Activated CD8-positive, alpha-beta memory T cell treated with anti-CD3 and anti-CD28 coated beads, Interleukin-2, amount 50 U/mL, for 48 hours (primary cell): ENCODE results near the gene GLDN.
"Not testable (repeated sequence)": the region's sequence is repeated elsewhere in the genome, so short reads cannot be mapped to it uniquely, and the experiment has no call there.

ENCODE experiments used
- DNase-seq: peaks from one replicate; pipeline ENCODE4 v3.0.0-alpha.2; 2020

The GLDN gene

DNA sequence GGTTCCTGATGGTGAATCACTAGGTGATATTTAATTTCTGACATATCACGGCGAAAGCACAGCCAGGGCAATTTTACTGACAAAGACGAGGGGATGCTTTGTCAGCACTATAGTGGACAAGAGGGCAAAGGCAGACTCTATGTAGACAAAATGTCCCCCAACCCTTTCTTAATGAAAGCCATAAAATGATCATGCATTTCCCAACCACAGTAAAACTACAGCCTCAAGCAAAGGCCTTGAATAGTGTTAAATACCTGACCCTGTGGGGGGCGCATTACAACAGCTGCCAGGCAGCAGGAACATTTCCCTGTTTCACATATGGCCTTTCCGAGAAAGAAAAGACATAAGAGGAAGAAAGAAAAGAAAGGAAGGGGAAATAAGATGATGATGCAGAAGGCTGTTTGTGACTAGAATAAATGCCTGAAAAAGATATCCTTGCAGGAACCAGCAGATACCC is 49.5 kb downstream of the GLDN start:
- no peak for DNase-seq

DNA sequence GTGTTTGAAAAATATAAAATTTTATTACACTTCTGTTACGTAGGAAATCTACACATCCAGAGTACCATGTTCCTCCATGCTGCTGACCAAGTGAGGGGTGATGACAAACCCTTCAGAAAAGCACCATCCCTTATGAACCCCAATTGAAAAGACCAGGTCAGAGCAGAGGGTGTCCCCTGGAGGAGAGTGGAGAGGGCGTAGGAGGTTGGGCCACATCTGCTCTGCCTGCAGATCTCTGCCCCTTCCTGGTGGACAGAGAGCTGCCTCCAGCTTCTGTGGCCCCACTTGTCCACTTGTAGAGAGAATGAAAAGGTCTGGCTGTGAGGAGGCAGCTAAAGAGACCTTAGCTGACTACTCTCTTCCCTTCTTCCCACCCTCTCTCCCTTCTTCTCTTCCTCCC is 55.5 kb downstream of the GLDN start:
- DNase-seq, result no peak

DNA sequence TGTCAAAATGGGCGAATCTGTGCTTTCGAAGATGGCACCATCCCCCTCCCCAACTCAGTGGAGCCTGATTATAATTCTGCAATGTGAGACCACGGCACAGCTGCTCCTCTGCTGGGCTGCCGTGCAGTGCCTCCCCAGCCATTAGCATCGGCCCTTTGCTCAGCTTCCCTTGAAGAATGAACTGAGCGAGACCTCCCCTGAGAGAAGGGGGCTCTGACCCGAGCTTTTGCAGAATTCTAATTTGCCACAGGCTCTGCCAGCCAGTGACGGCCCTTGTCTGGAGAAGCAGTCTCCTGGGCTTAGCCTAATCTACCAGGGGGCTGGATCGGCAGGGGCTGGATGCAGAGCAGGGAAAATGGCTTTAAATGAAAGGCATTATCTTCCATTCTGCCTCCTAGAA is 57.2 kb downstream of the GLDN start:
- no peak for DNase-seq

DNA sequence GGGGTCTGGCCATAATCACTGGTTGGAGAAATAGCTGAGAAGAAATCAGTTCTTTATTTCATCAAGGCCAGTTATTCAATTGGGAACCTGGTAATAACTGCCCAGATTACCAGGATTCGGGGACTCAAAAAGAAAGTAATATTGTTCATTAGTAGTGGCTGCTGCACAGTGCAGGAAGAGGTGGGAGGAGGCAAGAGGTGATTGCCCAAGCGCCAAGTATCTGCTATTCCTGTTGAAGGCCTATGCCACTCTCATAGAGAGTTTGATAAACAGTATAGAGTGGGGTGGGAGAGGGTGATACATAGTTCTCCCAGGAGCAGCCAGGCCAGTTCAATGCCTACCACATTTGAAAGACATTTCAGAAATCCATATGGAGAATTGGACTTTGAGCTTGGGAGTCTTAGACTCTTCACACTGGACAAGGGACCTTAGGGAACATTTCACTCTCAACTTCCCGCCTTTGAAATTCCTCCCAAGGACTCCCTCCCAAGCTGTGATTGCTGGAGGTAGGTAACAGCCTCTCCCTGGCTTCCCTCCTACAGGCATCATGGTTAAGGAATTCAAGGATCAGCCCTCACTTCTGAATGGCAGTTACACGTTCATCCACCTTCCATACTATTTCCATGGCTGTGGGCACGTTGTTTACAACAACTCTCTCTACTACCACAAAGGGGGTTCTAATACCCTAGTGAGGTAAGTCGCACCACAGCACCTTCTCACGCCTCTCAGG is 59.8 kb downstream of the GLDN start:
- DNase-seq, result no peak

DNA sequence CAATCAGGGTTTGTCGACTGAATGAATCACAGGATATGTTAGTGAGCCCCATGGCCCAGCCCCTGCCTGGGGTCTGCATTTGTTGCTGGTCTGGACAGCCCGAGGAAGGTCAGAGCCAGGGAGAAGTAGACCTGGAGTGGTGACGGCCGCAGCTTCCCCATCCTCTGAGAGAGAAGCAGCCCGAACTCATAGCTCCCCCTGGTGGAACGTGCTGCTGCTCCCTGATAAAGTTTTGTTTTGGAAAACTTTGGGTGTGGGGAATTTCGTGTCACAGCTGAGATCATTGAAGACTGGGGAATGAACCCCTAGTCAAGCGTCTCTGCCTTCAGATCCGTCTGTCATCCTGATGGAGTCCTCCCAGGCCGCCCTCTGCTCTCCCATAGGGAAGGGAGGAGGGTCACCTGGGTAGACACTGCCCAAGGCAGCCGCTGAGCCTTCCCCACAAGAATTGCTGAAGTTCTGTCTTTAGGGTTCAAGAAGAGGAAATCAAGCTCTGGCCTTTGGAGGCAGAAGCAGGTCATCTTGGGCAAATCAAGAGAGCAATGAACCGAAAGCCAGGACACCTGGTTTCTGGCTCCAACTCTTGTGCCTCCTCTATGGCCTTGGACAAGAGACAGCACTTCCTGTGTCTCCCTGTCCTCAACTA is 60.5 kb downstream of the GLDN start:
- DNase-seq, result no peak

DNA sequence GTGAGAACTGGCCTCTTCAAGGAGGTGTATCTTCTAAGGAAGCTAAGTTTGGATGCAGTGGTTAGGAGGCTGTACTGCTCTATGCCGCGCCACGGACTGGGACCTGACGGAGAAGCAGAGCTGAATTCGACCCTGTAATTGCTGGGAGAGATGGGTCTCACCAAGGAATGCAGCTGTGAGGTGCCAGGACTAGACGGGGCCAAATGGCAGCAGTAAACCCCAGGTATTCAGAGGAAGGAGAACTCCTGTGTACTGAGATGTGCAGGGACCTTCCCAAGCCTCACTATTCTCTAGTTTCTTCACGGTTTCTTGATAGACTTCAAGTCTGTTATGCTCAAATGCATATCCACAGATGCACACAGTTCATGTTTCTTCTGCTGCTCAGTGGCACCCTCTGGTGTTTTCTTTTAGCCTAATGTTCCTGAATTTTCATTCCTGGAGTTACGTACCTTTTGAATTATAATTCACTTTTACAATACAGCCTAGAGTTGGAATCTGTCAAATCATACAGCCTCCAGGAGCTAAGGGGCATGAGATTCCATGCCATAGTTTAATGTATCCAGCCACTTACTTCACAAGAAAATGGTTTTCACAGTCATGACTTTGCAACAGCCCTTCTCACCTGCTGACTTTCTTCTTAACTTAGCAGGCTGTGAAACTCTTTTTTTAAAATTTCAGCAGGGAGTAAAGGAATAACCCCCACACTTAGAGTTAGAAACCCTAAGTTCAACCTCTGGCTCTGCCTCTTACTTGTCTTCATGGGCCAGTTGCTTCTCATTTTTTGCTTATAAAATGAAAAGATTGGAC is 61.8 kb downstream of the GLDN start:
- DNase-seq, result no peak

DNA sequence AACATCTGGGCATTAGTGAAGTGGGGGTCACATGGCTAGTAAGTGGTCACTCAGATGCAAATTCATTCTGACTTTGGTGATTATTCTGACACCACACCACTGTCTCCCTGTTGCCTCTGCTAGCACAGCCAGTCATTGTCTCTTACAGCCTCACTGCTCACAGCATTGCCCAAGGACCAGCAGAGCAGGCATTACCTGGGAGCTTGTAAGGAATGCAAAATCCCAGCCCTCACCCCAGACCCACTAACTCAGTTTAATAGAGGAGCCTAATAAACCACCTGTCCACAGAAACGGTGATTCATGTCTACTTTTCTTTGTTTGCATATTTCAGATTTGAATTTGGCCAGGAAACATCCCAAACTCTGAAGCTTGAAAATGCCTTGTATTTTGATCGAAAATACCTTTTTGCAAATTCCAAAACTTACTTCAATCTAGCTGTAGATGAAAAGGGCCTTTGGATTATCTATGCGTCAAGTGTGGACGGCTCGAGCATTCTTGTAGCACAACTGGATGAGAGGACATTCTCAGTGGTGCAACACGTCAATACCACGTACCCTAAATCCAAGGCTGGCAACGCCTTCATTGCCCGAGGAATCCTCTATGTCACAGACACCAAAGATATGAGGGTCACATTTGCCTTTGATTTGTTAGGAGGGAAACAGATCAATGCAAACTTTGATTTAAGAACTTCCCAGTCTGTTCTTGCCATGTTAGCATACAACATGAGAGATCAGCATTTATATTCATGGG is 62.7 kb downstream of the GLDN start:
- DNase-seq, result no peak

DNA sequence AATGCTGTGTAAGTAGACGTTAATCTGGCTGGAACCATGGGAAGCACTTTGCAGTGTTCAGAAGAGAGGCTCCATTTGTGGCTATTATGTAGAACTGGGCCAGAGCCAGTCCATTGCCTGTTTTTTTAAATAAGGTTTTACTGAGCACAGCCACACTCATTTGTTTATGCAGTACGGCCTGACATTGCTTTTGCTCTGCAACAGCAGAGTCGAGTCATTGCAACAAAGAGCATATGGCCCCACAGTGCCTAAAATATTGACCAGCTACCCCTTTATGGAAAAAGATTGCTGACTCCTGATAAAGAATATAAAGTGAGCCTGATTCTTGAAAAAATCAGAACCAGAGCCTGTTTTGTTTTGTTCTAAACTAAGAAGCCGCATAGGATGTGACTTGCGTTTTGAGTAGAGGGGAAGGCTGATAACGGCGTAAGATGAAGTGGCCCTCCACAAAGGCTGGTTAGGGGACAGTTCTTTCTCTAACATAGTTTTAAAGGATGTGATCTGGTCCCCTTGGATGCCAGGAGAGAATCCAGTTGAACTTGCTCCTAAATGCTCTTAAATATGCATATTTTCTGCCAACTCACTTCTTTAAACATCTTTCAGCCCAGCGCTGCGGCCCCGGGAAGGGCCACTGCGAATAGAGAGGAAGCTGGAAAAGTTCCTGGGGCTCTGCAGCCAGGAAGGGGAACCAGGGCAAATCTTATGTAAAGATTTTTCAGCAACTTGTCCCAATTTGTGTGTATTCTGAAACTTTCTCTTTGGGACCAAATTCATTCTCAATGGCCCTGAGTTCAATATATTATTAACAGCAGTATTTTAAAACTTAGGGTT is 64.5 kb downstream of the GLDN start:
- no peak for DNase-seq

DNA sequence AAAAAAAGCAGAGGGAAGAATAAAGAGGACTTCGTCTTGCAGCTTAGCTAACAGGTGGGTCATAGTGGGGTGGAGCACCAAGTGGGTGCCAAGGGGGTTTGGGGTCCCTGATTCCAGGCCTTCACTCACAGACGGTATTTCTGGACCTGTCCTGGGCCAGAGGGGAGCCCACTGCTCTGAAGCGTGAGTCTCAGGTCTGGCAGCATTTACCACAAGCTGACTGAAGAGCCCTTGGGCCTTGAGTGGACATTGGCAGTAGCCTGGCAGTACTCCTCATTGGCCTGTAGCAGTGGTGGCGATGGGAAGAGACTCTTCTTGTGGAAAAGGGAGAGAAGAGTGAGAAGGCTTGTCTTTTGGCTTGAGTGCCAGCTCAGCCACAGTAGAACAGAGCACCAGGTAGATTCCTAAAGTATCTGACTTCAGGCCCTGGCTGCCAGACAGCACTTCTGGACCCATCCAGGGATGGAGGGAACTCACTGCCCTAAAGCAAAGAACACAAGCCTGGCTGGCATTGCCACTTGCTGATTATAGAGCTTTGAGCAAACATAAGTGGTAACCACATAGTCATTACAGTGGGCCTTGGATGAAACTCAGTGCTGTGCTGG is 72.9 kb downstream of the GLDN start:
- no peak for DNase-seq

DNA sequence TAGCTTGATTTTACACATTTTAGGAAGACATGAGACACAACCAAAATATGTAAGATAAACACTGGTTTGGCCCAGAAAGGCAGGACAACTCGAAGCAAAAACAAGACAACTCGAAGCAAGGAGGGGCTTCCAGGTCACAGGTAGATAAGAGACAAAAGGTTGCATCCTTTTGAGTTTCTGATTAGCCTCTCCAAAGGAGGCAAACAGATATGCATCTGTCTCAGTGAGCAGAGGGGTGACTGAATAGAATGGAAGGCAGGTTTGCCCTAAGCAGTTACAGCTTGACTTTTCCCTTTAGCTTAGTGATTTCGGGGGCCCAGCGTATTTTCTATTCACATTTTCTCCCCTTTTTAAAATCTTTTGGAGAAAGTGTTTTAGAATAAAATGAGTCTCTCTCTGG is 74.7 kb downstream of the GLDN start:
- no peak for DNase-seq

DNA sequence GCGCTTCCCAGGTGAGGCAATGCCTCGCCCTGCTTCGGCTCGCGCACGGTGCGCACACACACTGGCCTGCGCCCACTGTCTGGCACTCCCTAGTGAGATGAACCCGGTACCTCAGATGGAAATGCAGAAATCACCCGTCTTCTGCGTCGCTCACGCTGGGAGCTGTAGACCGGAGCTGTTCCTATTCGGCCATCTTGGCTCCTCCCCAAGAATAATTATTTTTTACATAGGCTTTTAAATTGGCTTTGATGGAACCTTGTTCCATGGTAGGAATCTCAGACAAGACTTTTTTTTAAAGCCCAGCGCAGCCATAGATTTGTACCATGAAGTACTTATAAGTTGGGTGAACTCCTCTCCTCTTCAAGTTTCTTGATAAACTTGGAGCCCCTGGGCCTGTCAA is 81.6 kb downstream of the GLDN start:
- not testable (repeated sequence) for DNase-seq

DNA sequence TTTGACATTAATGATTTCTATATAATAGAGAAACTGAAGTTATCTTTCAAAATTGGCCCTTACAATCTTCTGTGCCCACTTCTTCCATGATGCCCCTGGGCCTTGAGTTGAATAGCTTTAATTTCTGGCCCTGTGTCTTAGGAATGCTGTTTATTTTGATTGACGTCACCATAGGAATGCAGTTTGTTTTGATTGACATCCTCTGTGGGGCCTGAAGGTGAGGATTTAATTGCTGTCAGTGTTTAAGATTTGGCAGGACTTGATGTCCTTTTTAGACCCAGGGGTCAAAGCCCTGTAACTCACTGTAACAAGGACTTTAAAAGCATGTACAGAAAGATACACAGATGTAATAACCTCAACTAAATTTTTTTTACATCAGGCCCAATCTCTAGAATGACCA is 83.3 kb downstream of the GLDN start:
- no peak for DNase-seq

DNA sequence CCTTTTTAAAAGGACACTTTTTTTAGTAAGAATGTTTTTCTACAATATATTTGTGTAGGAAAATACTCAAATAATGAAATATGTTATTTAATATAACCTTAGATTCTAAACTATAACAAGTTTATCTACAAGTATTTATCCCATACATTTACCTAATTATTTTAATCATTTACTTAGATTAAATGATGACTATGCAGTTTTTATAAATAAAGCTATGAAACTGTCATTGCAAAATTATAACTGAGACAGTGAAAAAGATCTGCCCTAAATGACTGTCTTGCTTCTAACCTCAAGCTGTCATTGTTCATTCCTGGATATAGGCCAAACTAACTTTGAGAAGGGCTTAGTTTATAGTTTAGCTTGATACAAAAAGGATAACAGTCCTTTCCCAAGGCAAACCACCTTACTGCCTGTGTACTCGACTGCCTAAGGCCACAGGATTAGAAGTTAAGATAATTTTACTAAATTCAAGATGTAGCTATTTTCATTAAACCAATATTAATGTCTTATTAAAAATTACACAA is 84.1 kb downstream of the GLDN start:
- DNase-seq, result no peak

DNA sequence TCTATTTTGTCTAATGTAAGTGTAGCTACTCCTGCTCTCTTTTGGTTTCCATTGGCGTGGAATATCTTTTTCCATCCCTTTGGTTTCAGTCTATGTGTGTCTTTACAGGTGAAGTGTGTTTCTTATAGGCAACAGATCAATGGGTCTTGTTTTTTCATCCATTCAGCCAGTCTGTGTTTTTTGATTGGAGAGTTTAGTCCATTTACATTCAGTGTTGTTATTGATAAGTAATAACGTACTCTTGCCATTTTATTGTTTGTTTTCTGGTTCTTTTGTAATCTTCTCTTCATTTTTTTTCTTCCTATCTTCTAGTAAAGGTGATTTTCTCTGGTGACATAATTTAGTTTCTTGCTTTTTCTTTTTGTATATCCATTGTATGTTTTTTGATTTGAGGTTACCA is 97.1 kb downstream of the GLDN start:
- no peak for DNase-seq

DNA sequence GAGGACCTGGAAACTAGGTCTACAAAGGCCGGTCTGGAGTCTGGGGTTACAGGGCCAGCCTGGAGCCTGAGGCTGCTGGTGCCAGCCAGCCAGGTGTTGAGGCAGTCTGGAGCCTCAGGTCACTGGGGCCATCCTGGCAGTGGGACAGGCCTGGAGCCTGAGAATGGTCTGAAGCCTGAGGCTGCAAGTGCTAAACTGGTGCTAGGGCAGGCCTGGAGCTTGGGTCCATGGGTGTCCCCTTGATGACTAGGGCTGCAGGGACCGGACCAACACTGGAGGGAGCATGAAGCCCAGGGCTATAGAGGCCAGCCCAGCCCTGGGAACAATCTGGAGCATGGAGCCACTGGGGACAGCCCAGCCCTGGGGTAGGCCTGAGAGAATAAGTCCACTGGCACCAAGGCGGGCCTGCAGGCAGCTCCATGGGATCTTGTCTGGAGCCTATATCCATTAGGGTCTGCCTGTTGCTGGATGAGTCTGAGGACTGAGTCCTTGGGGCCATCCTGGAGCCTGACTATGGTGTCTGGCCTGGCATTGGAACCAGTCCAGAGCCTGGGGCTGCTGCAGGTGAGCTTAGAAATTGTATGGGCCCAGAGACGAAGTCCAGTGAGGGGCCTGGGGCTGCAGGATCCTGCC is 101.9 kb downstream of the GLDN start:
- DNase-seq, result no peak

DNA sequence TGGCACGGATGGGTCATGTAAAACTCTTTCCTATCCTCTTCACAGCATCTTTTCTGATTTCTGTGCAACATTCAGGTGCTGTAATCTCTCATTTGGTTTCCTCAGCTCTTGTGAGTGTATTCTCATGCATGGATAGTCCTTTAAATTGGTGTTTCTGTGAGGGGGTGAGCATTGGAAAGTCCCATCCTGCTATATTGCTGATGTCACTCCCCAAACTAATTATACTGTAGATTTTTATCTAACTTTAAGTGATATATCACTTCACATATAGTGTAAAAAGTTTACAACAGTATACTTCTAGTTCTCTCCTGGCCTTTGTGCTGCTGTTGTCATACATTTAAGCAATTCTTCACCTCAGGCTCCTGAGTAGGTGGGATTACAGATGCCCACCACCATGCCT is 102.7 kb downstream of the GLDN start:
- no peak for DNase-seq

DNA sequence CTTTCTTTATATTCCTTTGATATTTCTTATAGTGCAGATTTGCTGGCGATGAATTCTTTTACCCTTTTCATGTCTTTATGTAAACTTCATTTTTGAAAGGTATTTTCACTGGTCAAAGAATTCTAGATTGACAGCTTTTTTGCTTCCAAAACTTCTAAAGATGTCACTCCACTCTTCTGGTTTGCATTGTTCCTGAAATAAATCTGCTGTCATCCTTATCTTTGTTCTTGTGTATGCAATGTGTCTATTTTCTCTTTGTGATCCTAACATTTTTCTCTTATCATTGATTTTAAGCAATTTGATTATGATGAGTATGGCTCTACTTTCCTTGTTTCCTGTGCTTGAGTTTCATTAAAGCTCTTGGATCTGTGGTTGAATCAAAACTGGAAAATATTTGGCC is 103.4 kb downstream of the GLDN start:
- DNase-seq, result no peak

DNA sequence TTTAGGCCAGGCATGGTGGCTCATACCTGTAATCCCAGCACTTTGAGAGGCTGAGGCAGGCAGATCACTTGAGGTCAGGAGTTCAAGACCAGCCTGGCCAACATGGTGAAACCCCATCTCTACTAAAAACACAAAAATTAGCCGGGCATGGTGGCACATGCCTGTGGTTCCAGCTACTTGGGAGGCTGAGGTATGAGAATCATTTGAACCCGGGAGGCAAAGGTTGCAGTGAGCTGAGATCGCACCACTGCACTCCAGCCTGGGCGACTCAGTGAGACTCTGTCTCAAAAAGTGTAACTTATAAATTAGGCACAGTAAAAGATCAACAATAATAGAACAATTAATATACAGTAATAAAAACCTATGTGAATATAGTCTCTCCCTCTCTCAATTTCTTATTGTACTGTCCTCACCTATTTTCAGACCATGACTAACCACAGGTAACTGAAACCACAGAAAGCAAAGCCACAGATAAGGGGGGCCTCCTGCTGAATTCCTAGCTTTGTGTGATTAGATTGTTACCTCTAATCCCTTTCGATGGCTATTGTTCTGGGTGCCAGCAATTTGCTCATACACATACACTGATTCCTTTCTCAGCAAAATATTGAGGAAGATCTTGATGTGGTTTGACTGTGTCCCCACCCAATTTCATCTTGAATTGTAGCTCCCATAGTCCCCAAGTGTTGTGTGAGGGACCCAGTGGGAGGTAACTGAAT is 104.7 kb downstream of the GLDN start:
- DNase-seq, result not testable (repeated sequence)

DNA sequence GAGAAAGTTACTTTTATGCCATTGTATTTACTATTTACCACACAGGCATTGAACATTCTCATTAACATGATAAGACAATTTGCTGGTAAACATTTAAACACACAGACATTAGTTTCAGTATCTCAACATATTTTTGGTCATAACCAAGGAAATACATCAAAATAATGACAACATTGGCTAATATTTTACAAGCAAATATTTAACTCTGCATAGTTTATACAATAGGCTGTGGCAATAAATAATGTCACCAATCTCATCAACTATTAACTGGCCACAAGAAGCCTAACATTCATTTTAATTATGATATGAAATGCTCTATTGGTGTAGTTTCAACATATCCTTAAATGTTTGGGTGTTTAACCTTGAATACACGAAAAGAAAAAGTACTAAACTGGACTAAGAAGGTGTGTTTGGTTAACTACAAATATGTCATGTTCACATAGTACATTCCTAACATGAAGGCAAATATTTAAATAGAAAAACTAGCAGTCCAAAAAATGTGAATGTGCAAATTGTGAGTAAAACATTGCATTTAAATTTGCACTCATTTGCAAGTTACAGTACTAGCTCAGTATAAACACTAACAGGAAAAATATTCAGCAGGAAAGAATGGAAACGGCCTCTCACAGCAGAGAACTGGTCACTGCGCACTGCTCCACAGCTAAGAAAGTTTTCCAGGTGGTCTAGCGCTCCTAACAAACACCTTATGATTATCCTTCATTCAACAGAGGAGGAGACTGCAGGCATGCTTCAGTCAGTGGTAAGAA is 106.6 kb downstream of the GLDN start:
- DNase-seq, result no peak
